IPS DF 6.9 (cell line): ENCODE measurements around the gene GRK5.

ENCODE experiments used
- DNase-seq: peaks from one replicate; pipeline ENCODE4 v3.0.0-alpha.2; 2013; ENCODE audit warnings: low read depth, low spot score
- H3K27ac ChIP-seq: one replicate; pipeline ENCODE4 v1.5.1; 2013; ENCODE audit warnings: low read length, control low read depth
- H3K27me3 ChIP-seq: 2 replicates; pipeline ENCODE4 v1.6.1; 2013; ENCODE audit warnings: mild to moderate bottlenecking, low read length; ENCODE audit not compliant: control insufficient read depth, insufficient read depth
- H3K36me3 ChIP-seq: 2 replicates; pipeline ENCODE4 v1.6.1; 2013; ENCODE audit warnings: low read length; ENCODE audit not compliant: control insufficient read depth, insufficient read depth
- H3K4me1 ChIP-seq: 2 replicates; pipeline ENCODE4 v1.6.1; 2013; ENCODE audit warnings: low read length; ENCODE audit not compliant: control insufficient read depth, insufficient read depth
- H3K4me3 ChIP-seq: 2 replicates; pipeline ENCODE4 v1.5.1; 2013; ENCODE audit warnings: mild to moderate bottlenecking, low read length
- H3K9me3 ChIP-seq: 2 replicates; pipeline ENCODE4 v1.6.1; 2013; ENCODE audit warnings: low read length, inconsistent platforms; ENCODE audit not compliant: control insufficient read depth, insufficient read depth
- WGBS: extraction: QIAGEN DNeasy Blood & Tissue Kit; methylation state at CpG from one replicate; pipeline ENCODE4 v1.1.7; 2013; ENCODE audit warnings: mixed read lengths, missing lambda C conversion rate; ENCODE audit not compliant: insufficient read length, insufficient coverage; 5-methylcytosine and 5-hydroxymethylcytosine counted together

GRK5 gene

DNA sequence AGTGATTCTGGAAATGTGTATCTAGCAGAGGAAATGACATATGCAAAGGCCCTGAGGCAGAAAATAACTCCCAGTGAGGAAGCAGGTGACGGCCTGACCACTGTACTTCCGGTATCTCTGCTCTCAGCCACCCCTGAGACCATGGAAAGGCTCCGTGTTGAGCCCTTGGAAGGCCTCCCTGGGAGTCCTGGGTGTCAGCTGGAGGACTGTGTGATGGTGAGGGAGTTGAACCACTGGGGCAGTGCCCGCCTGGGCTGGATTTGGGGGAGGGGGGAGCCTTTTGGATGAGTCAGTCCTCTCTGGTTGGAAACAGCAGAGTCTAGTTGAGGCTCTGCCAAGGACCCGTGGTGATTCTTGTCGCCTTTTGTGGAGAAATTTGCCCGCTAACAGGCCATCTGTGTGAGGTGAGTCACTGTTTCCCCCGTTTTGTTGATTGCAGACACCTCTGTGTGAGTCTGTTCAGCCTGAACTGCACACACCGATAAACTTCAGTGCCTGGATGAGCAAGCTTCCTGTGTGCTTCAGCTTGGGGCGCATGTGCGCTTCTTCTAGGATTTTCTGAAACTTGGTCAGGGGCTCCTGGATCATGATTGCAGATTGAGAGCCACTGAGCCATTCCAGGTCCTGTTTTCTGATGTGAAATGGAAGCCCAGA, 98.6 kb downstream of the GRK5 start:
- no peaks in the 10 kb centered on the region for H3K27me3 ChIP-seq
- H3K4me1 ChIP-seq: no peaks in the 10 kb centered on the region
- DNase-seq: no peak
- H3K27ac ChIP-seq: no peak overlapping the region
- H3K36me3 ChIP-seq: no peaks in the 10 kb centered on the region
- H3K9me3 ChIP-seq: no peaks in the 10 kb centered on the region
- no CpG with 5 or more reads among the region's 11 CpGs for WGBS
- H3K4me3 ChIP-seq: no peak overlapping the region

DNA sequence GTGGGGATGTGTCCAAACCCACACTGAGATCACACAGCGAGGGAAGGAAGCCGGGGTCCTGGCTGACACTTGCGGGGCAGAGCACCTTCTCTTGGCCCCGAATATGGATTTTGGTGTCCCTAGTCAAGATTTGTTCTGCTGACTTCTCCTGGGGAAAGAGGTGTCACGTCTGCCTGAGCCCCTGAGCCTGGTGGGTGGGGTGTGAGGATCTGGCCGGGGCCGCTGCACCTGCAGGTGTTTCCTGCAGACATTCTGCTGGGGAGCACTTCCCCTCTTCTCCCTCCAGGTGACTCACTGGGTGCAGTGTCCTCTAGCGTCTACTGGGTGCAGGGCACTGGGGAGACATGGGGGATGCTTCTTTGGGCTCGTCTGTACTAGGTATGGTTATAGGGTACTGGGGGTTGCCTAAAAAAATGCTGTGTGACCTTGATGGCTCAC, 99.2 kb downstream of the GRK5 start:
- Histone ChIP-seq H3K27ac (no peak overlapping the region), H3K4me3 (no peak overlapping the region), H3K27me3 (no peaks in the 10 kb centered on the region), H3K9me3 (no peaks in the 10 kb centered on the region), H3K36me3 (no peaks in the 10 kb centered on the region), H3K4me1 (no peaks in the 10 kb centered on the region)
- no peak for DNase-seq
- WGBS: no CpG with 5 or more reads among the region's 9 CpGs

DNA sequence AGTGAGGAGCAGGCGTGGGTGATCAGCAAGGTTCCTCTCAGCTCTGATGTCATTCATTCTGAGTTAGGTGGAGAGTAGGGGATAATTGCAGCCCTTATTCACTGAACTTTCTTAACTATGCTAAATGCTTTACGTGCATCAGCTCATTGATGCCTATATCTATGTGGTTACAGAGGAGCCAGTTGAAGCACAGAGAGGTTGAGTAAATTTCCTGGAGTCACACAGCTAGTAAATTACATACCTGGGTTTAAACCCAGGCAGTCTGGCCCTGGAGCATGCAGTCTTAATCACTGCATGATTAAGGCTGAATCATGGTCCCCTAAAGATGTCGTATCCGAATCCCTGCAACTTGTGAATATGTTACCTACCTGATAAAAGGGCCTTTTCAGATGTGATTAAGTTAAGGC, 99.6 kb downstream of the GRK5 start:
- H3K4me3 ChIP-seq: no peak overlapping the region

DNA sequence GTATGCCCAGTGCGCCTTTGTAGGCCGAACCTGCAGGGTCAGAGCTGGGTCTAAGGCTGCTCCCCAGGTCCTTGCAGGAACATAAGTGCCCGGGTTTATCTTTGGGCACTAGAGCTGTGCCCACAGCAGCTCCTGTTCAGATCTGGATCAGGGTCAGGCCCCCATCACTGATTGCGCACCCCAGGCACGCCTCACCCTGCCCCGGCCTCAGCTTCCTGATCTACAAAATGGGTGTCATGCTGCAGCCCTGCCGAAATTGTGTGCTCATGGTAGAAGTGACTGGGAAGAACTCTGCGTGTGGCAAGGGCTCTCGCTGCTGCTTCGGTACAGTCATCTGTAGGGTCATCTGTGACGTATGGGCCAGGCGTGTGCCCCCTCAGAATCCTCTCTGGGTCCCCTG, 100.7 kb downstream of the GRK5 start:
- no CpG with 5 or more reads among the region's 12 CpGs for WGBS
- H3K27ac ChIP-seq: no peak overlapping the region
- no peak for DNase-seq
- no peaks in the 10 kb centered on the region for H3K27me3 ChIP-seq
- no peaks in the 10 kb centered on the region for H3K9me3 ChIP-seq
- no peaks in the 10 kb centered on the region for H3K36me3 ChIP-seq
- H3K4me1 ChIP-seq: no peaks in the 10 kb centered on the region
- no peak overlapping the region for H3K4me3 ChIP-seq

More for the DNA sequence above, 99.6 kb downstream of the GRK5 start:
- no peaks in the 10 kb centered on the region for H3K27me3 ChIP-seq
- no CpG with 5 or more reads among the region's 4 CpGs for WGBS
- DNase-seq: no peak
- no peak overlapping the region for H3K27ac ChIP-seq
- no peaks in the 10 kb centered on the region for H3K36me3 ChIP-seq
- H3K9me3 ChIP-seq: no peaks in the 10 kb centered on the region
- no peaks in the 10 kb centered on the region for H3K4me1 ChIP-seq

DNA sequence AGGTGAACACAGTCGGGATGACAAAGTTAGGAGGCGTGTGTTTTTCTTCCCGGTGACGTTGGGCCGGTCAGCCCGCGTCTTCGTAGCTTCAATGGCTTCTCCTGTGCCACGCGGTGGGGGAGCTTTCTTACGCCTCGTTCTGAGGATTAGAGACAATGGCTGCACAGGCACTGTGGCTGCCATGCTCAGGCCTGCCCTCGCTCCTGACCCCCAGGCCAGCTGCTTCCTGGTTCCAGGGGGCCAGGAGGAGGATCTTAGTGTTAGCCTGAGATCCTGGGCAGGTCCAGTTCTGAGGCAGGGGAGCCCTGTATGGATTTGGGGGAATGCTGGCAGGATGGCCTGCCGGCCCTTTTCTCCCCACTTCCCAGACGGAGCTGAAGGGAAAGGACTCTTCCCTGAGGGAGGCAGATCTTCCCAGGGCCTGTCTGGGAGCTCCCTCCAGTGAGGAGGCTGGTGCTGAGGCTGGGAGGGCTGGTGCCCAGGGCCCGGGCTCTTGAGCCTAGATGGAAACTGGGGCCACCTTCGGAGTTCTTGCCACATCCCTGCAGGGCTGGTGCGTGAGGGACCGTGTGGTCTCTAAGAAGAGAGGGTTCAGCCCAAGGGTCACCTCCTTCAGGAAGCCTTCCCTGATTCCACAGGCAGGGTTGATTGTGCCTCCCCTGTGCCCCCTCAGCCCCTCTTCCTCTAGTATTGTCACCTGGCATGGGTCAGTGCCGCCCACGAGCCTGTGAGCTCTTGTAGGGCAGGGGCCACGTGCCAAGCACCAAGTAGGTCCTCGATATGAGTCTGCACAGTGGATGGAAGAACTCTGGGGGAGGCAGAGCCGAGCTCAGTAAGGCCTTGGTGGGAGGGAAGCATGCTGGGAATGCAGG, 101.4 kb downstream of the GRK5 start:
- Histone ChIP-seq H3K4me3 (no peak overlapping the region), H3K9me3 (no peaks in the 10 kb centered on the region), H3K27ac (no peak overlapping the region), H3K4me1 (no peaks in the 10 kb centered on the region), H3K36me3 (no peaks in the 10 kb centered on the region), H3K27me3 (no peaks in the 10 kb centered on the region)
- WGBS: no CpG with 5 or more reads among the region's 24 CpGs
- no peak for DNase-seq

DNA sequence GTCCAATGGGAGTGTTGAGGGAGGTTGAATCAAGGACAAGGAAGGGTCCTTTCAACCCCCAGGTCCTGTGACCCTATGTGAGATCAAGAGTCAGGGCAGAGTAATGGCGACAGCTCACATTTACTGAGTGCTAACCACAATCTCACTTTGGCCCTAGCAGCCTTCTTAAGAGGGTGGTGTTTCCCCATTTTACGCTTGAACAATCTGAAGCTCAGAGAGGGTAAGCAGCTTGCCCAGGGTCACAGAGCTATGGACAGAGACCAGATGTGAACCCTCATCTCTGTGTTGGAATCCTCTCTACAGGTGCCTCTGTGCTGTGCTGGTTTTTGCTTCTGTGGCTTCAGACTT, 102.0 kb downstream of the GRK5 start:
- H3K36me3 ChIP-seq: no peaks in the 10 kb centered on the region
- H3K9me3 ChIP-seq: no peaks in the 10 kb centered on the region
- no peaks in the 10 kb centered on the region for H3K27me3 ChIP-seq
- H3K4me1 ChIP-seq: no peaks in the 10 kb centered on the region
- no peak overlapping the region for H3K27ac ChIP-seq
- no CpG with 5 or more reads among the region's 2 CpGs for WGBS
- DNase-seq: no peak
- no peak overlapping the region for H3K4me3 ChIP-seq

DNA sequence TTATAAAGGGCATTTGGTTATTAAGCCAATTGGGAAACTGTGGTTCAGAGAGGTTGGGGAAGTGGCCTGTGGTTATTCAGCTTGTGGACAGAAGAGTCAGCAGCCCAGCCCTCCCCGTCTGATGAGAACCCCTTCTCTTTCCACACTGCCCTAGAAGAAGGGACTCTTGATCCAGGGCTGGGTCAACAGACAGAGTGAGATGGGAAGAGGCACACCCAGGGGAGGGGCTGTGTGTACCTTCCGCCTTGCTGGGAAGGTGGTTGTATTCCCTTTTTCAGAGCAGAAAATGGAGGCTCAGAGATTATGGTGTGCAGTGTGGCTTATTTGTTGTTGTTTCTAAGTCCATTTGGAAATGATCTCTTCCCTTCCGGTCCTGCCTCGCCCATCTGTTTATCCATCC, 103.4 kb downstream of the GRK5 start:
- Histone ChIP-seq H3K4me1 (peaks cover 4% of the 10 kb centered on the region), H3K27ac (no peak overlapping the region), H3K4me3 (no peak overlapping the region), H3K9me3 (no peaks in the 10 kb centered on the region), H3K36me3 (no peaks in the 10 kb centered on the region), H3K27me3 (no peaks in the 10 kb centered on the region)
- no CpG with 5 or more reads among the region's 4 CpGs for WGBS
- no peak for DNase-seq

DNA sequence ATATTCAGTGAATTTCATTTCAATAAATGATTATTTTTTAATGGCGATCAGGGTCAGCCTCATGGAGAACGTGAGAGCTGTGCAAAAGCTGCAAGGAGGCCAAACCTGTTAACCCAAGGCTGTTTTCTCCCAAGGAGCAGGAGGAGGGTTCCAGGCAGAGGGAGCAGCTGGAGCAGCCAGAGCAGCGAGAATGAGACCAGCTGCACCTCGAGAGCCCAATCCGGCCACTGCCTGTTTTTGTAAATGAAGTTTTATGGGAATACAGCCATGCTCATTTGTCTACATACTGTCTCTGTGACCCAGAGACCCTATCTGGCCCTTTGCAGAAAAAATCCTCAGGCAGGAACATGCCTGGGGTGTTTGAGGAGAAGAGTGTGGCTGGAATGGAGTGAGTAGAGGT, 104.9 kb downstream of the GRK5 start:
- no peaks in the 10 kb centered on the region for H3K9me3 ChIP-seq
- no peaks in the 10 kb centered on the region for H3K27me3 ChIP-seq
- no peak overlapping the region for H3K4me3 ChIP-seq
- H3K36me3 ChIP-seq: no peaks in the 10 kb centered on the region
- DNase-seq: no peak
- peaks cover 6% of the 10 kb centered on the region for H3K4me1 ChIP-seq
- no peak overlapping the region for H3K27ac ChIP-seq
- whole genome bisulfite sequencing: no CpG with 5 or more reads among the region's 5 CpGs

DNA sequence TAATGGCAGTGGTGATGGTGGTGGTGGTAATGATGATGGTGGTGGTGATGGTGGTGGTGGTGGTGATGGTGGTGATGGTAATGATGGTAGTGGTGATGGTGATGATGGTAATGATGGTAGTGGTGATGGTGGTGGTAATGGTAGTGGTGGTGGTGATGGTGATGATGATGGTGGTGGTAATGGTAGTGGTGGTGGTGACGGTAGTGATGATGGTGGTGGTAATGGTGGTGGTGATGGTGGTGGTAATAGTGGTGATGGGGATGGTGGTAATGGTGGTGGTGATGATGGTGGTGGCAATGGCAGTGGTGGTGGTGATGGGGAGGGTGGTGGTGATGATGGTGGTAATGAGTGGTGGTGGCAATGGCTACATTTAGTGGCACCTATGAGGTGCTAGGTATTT, 105.7 kb downstream of the GRK5 start:
- H3K27me3 ChIP-seq: no peaks in the 10 kb centered on the region
- H3K9me3 ChIP-seq: no peaks in the 10 kb centered on the region
- WGBS: no CpG with 5 or more reads among the region's 1 CpG
- H3K4me3 ChIP-seq: no peak overlapping the region
- H3K36me3 ChIP-seq: no peaks in the 10 kb centered on the region
- no peak for DNase-seq
- peaks cover 8% of the 10 kb centered on the region for H3K4me1 ChIP-seq
- H3K27ac ChIP-seq: no peak overlapping the region

DNA sequence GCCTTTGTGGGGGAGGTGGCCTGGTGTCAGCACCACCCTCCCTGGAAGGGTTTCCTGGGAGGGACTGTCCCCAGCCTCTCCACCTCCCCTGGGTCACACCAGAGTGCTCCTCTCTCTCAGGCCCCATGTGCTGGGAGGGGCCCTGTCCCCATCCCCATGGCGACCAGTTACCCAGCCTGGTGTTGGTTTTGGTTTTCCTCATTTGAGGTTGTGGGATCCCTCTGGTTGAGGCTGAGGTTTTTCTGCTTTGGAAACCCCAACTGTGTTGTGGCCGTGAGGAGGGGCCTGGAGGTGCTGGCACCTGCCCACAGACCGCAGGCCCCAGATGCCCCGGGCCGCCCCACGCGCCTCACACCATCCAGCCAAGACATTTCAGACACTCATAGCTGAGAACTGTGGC, 106.3 kb downstream of the GRK5 start:
- H3K4me1 ChIP-seq: peaks cover 8% of the 10 kb centered on the region
- no CpG with 5 or more reads among the region's 7 CpGs for WGBS
- no peaks in the 10 kb centered on the region for H3K27me3 ChIP-seq
- H3K27ac ChIP-seq: no peak overlapping the region
- no peak overlapping the region for H3K4me3 ChIP-seq
- H3K9me3 ChIP-seq: no peaks in the 10 kb centered on the region
- no peak for DNase-seq
- H3K36me3 ChIP-seq: no peaks in the 10 kb centered on the region

DNA sequence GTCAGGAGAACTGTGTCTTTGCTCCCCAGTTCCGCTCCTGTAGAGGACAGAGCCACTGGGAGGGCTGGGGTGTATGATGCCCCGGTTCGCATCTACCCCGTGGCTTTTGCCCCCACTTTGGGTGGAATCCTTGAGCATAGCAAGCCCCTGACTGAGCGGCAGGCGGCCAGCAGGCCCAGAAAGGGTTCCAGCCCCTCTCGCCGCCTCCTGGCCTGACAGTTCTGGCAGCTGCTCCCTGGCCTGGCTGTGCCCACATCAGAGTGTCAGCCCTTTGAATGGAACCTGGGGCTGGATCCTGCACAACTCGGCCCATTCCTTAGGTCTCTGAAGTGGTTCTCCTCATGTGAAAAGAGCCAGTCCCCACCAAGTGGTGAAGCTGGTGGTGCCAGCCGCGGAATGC, 106.7 kb downstream of the GRK5 start:
- no peak overlapping the region for H3K4me3 ChIP-seq
- no CpG with 5 or more reads among the region's 11 CpGs for WGBS
- no peaks in the 10 kb centered on the region for H3K9me3 ChIP-seq
- peaks cover 8% of the 10 kb centered on the region for H3K4me1 ChIP-seq
- no peaks in the 10 kb centered on the region for H3K36me3 ChIP-seq
- no peak for DNase-seq
- no peaks in the 10 kb centered on the region for H3K27me3 ChIP-seq
- H3K27ac ChIP-seq: no peak overlapping the region
